K562 (cell line): ENCODE measurements around the gene TRAIP. TPM values are rescaled to one million over a fixed set of nuclear protein-coding genes. Genes with fewer than 3 reads are reported as not detected.

ENCODE experiments used
- CBFA2T3 ChIP-seq: fragments of 450-650 bp; IDR thresholded peaks from 2 replicates; pipeline ENCODE4 v1.6.1; 2017
- CC2D1A ChIP-seq: fragments of 450-650 bp; IDR thresholded peaks from 2 replicates; pipeline ENCODE4 v1.6.1; 2017; ENCODE audit warnings: mild to moderate bottlenecking
- JUND ChIP-seq, 2 experiments: IDR thresholded peaks; 2 replicates in 1 of 2; 3 replicates in 1 of 2; pipeline ENCODE4 v1.6.1; 2011; ENCODE audit warnings: borderline replicate concordance in 2 of 2, low read depth in 2 of 2, low read length in 2 of 2, improper control_type of control experiment in 1 of 2, missing biosample characterization in 1 of 2, missing genetic modification characterization in 1 of 2, missing genetic modification reagents in 1 of 2
- MYC ChIP-seq, 2 experiments: fragments of 250-450 bp in 1 of 2; sonication (Bioruptor Pico) in 1 of 2; IDR thresholded peaks; 2 replicates each; pipeline versions ENCODE4 v1.5.1 to v1.6.1; 2012 to 2021; ENCODE audit warnings: low read depth in 2 of 2, borderline replicate concordance in 1 of 2, improper control_type of control experiment in 1 of 2, low read length in 1 of 2, mild to moderate bottlenecking in 1 of 2, moderate library complexity in 1 of 2
- NFYB ChIP-seq: IDR thresholded peaks from 2 replicates; pipeline ENCODE4 v1.6.1; 2011; ENCODE audit warnings: mild to moderate bottlenecking, moderate library complexity; ENCODE audit not compliant: insufficient read length; ENCODE audit errors: extremely low read depth
- NR1H2 ChIP-seq: sonication (generic); formaldehyde crosslinking; IDR thresholded peaks from 2 replicates; pipeline ENCODE4 v1.4.0; 2020; ENCODE audit warnings: mild to moderate bottlenecking, missing genetic modification reagents
- TCF15 ChIP-seq: fragments of 250-450 bp; sonication (Bioruptor Pico); IDR thresholded peaks from 2 replicates; pipeline ENCODE4 v1.8.0; 2022; ENCODE audit warnings: moderate library complexity, mild to moderate bottlenecking, inconsistent platforms
- polyA plus RNA-seq, 8 experiments: library from polyadenylated mRNA; depleted of rRNA in 4 of 8; stranded (reverse) in 5 of 8; unstranded in 3 of 8; fragments of >200 nt; fragmentation: Nextera tagmentation in 2 of 8; fragmentation: Illumina TruSeq in 1 of 8; extraction: Ambion mirVana in 2 of 8; extraction: Trizol in 1 of 8; gene quantifications; 2 replicates each; pipeline versions ENCODE4 v1.2.1 to v1.2.3, GENCODE V29; 2011 to 2014; ENCODE audit warnings: inconsistent platforms in 1 of 8, missing spikeins in 1 of 8
- total RNA-seq, 7 experiments: library from RNA; depleted of rRNA in 6 of 7; stranded (reverse); fragments of >200 nt in 6 of 7; fragmentation: Illumina TruSeq in 2 of 7; extraction: Trizol in 2 of 7; gene quantifications; 2 replicates each; pipeline versions ENCODE4 v1.2.1 to v1.2.3, GENCODE V29; 2011 to 2021; ENCODE audit warnings: low replicate concordance in 1 of 7
- TF ChIP-seq, protein P1 (sequence below): sonication (generic); formaldehyde crosslinking; IDR thresholded peaks from 2 replicates; pipeline ENCODE4 v1.8.0; 2023; ENCODE audit warnings: mild to moderate bottlenecking, missing genetic modification reagents
- TF ChIP-seq, protein P2 (sequence below): fragments of 450-650 bp; IDR thresholded peaks from 2 replicates; pipeline ENCODE4 v1.6.1; 2016; ENCODE audit warnings: antibody characterized with exemption
- TF ChIP-seq, protein P3 (sequence below): fragments of 450-650 bp; formaldehyde crosslinking; IDR thresholded peaks from 2 replicates; pipeline ENCODE4 v1.4.0; 2020; ENCODE audit warnings: mild to moderate bottlenecking
- TF ChIP-seq, protein P4 (sequence below): fragments of 450-650 bp; IDR thresholded peaks from one replicate; pipeline ENCODE4 v1.6.1; 2018; ENCODE audit warnings: mild to moderate bottlenecking, moderate library complexity; ENCODE audit not compliant: partially characterized antibody

Gene TRAIP
- total and polyA plus RNA-seq, 9 of the 15 experiments (the other 6 are each of a cell fraction or from before 2014, with no cell fraction given): 14.3 to 38.6 (median 21.2) TPM

DNA sequence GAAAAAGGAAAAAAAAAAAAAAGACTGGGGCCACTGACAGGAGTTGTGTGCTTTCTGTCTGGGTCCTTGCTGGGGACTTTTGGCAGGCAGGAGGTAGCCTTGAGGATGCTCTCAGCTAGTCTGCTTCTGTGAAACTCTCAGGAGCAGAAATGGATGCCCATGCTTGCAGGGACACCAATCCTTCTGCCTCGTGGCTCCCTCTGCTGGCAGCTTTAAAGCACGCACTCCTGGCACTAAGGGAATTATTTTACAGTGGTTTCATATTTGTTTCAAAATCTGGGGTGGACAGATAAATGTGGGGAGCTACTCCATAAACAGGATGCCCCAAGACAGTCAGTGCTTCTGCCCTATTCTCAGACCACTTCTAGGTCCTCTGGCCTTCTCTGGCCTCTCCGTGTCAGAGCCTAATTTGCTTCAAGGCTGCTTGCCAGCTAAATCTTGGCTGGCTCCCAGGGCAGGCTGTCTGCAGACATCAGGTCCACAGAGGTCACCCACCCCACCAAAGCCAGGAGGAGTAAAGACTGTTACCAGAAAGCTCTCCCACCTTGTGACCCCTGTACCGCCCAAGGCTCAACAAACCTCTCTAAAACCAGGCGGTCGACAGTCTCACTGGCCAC, 17.1 kb downstream of the TRAIP start (continued):
- no peak for TF ChIP-seq NFYB
- no peak for TF ChIP-seq CBFA2T3
- 0 out of 2 replicates have a peak, but pooled peaks have one; percentile 41 for TF ChIP-seq MYC (IDR thresholded peaks at IDR 0.05; ENCODE audit: low read depth, low read length)
- TF ChIP-seq MYC (CRISPR knock-in tag; IDR thresholded peaks at IDR 0.05; ENCODE audit: borderline replicate concordance, low read depth): no peak
- TF ChIP-seq, protein P1, sequence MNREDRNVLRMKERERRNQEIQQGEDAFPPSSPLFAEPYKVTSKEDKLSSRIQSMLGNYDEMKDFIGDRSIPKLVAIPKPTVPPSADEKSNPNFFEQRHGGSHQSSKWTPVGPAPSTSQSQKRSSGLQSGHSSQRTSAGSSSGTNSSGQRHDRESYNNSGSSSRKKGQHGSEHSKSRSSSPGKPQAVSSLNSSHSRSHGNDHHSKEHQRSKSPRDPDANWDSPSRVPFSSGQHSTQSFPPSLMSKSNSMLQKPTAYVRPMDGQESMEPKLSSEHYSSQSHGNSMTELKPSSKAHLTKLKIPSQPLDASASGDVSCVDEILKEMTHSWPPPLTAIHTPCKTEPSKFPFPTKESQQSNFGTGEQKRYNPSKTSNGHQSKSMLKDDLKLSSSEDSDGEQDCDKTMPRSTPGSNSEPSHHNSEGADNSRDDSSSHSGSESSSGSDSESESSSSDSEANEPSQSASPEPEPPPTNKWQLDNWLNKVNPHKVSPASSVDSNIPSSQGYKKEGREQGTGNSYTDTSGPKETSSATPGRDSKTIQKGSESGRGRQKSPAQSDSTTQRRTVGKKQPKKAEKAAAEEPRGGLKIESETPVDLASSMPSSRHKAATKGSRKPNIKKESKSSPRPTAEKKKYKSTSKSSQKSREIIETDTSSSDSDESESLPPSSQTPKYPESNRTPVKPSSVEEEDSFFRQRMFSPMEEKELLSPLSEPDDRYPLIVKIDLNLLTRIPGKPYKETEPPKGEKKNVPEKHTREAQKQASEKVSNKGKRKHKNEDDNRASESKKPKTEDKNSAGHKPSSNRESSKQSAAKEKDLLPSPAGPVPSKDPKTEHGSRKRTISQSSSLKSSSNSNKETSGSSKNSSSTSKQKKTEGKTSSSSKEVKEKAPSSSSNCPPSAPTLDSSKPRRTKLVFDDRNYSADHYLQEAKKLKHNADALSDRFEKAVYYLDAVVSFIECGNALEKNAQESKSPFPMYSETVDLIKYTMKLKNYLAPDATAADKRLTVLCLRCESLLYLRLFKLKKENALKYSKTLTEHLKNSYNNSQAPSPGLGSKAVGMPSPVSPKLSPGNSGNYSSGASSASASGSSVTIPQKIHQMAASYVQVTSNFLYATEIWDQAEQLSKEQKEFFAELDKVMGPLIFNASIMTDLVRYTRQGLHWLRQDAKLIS (CRISPR knock-in tag): no peak
- TF ChIP-seq, protein P2, sequence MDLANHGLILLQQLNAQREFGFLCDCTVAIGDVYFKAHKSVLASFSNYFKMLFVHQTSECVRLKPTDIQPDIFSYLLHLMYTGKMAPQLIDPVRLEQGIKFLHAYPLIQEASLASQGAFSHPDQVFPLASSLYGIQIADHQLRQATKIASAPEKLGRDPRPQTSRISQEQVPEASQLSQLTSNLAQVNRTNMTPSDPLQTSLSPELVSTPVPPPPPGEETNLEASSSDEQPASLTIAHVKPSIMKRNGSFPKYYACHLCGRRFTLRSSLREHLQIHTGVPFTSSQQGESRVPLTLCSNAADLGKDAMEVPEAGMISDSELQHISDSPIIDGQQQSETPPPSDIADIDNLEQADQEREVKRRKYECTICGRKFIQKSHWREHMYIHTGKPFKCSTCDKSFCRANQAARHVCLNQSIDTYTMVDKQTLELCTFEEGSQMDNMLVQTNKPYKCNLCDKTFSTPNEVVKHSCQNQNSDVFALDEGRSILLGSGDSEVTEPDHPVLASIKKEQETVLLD: no peak
- no peak for TF ChIP-seq NR1H2
- TF ChIP-seq CC2D1A: peak; percentile 28; the same call in 1 of the 2 replicates
- TF ChIP-seq TCF15 (CRISPR knock-in tag): no peak
- TF ChIP-seq, protein P3, sequence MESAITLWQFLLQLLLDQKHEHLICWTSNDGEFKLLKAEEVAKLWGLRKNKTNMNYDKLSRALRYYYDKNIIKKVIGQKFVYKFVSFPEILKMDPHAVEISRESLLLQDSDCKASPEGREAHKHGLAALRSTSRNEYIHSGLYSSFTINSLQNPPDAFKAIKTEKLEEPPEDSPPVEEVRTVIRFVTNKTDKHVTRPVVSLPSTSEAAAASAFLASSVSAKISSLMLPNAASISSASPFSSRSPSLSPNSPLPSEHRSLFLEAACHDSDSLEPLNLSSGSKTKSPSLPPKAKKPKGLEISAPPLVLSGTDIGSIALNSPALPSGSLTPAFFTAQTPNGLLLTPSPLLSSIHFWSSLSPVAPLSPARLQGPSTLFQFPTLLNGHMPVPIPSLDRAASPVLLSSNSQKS (CRISPR knock-in tag): no peak
- TF ChIP-seq, protein P4, sequence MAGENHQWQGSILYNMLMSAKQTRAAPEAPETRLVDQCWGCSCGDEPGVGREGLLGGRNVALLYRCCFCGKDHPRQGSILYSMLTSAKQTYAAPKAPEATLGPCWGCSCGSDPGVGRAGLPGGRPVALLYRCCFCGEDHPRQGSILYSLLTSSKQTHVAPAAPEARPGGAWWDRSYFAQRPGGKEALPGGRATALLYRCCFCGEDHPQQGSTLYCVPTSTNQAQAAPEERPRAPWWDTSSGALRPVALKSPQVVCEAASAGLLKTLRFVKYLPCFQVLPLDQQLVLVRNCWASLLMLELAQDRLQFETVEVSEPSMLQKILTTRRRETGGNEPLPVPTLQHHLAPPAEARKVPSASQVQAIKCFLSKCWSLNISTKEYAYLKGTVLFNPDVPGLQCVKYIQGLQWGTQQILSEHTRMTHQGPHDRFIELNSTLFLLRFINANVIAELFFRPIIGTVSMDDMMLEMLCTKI: no peak
- no peak for TF ChIP-seq JUND (IDR thresholded peaks at IDR 0.05; ENCODE audit: borderline replicate concordance, low read depth, low read length)
- no peak for TF ChIP-seq JUND (tag; IDR thresholded peaks at IDR 0.05; ENCODE audit: borderline replicate concordance, low read depth, low read length)
